Stimulated activated CD8-positive, alpha-beta memory T cell treated with anti-CD3 and anti-CD28 coated beads, Interleukin-4, amount 100 ng/mL, for 1 hour (primary cell): Measurements from ENCODE around the gene ZNF490.
"Not testable (repeated sequence)": the region's sequence is repeated elsewhere in the genome, so short reads cannot be mapped to it uniquely, and the experiment has no call there.

ENCODE experiments used
- DNase-seq, 2 donors: peaks; one replicate each; pipeline ENCODE4 v3.0.0-alpha.2; 2020; ENCODE audit warnings: low read depth in 2 of 2, low spot score in 1 of 2

ZNF490 gene

DNA sequence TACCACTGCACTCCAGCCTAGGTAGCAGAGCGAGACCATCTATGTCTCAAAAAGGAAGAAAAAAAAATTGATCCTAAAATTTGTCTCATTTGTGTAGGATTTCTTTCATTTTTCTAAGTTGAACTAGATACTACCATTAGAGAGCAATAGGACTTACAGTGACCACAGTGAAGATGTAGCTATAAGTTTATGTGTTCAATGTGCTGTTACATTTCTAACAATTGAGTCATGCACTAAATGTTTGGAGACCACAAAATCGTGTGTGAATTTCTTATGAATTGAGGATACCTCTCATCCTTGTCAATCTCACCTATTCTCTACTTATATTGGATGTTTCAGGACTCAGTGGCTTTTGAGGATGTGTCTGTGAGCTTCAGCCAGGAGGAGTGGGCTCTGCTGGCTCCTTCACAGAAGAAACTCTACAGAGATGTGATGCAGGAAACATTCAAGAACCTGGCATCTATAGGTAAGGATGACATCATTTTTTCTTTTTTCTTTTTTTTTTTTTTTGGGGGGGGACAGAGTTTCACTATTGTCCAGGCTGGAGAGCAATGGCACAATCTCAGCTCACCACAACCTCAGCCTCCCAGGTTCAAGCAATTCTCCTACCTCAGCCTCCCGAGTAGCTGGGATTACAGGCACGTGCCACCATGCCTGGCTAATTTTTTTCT, 12.9 kb upstream of the ZNF490 start:
- DNase-seq: no peak

DNA sequence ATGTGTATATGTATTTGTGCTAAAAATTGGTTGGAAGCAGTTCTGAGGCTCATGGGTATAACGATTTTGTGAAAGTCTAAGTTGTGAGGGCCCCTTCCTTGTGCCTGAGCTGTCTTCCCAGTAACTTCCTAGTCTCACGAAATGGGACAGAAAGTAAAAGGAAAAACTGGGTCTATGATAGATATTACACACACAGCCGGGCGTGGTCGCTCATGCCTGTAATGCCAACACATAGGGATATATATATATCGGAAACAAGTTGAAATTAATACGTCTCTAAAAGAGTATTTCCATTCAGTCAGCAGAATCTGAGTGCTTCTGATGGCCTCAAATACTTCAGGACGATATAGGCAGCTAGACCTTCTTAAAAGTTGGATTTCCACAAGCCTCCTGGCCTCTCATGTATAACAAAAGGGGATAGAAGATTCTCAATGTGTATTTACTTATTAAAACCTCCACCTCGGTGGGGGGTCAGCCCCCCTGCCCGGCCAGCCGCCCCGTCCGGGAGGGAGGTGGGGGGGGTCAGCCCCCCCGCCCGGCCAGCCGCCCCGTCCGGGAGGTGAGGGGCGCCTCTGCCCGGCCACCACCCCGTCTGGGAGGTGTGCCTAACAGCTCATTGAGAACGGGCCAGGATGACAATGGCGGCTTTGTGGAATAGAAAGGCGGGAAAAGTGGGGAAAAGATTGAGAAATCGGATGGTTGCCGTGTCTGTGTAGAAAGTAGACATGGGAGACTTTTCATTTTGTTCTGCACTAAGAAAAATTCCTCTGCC, 10.8 kb upstream of the ZNF490 start:
- DNase-seq: not testable (repeated sequence)

DNA sequence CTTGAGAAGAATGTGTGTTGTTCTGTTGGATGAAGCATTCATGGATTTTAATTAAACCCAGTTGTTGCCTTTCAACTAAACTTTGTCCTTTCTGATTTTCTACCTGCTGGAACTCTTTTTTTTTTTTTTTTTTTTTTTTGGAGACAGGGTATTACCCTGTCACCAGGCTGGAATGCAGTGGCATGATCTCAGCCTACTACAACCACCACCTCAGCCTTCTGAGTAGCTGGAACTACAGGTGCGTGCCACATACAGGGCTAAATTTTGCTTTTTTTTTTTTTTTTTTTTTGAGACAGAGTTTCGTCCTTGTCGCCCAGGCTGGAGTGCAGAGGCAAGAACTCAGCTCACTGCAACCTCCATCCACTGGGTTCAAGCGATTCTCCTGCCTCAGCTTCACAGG, 7.0 kb upstream of the ZNF490 start:
- no peak for DNase-seq

DNA sequence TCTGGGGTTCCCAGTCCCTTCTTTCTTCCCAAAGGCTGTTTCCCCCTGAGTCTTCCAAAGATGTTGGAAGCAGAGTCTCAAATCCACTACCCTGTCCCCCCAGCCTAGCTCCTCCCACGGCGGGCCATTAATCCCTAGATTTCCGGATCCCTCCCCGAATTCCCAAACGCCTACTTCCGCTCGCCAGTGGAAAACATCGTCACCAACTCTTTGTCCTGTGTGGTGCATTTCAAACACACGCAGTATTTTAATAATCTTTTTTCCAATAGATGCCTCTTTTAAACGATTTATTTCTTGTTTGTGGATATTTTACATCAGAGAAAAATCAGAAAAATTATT, 717 bp upstream of the ZNF490 start:
- DNase-seq: no peak

DNA sequence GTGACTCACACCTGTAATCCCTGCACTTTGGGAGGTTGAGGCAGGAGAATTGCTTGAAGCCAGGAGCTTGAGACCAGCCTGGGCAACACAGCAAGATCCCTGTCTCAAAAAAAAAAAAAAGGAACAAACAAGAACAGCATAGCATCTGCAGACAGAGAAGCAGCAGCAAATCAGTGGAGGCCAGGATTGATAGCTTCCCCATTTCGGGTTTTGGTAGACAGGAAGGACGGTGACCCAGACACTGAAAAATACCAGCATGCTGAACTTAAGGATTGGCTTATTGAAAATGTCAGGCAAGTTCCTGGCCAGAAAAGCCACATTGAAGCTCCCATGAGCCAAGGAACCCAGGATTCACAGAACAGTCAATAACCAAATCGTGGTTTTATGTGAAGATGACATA, 3.0 kb downstream of the ZNF490 start:
- no peak for DNase-seq

DNA sequence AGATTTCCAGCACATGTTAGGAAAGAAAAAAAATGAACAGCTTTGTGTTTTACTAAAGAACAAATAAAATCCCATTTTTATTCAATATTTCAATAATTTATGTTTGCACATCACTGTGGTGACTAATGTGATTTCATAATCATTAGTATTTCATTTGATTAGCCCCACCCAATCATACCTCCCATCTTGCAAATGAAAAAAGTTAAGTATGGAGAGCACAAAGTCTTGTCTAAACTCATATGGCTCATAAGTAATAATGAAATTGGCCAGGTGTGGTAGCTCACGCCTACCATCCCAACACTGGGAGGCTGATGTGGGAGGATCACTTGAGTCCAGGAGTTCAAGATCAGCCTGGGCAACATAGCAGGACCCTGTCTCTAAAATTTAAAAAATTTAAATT, 3.8 kb downstream of the ZNF490 start:
- DNase-seq: no peak

DNA sequence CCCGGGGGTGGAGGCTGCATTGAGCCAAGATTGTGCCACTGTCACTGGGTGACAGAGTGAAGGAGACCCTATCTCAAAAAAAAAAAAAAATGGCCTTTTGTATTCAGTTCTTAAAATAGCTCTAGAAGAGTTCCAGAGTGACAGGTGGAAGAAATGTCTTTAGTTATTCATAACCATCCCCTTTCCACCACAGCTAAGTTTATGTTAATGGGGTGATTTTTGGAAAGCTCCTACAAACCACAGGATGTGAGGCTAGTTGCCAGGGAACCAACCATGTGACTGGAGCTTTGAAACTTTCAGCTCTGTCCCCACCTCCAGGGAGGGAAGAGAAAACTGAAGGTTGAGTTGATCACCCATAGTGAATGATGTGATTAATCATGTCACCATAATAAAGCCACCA, 6.9 kb downstream of the ZNF490 start:
- no peak for DNase-seq

DNA sequence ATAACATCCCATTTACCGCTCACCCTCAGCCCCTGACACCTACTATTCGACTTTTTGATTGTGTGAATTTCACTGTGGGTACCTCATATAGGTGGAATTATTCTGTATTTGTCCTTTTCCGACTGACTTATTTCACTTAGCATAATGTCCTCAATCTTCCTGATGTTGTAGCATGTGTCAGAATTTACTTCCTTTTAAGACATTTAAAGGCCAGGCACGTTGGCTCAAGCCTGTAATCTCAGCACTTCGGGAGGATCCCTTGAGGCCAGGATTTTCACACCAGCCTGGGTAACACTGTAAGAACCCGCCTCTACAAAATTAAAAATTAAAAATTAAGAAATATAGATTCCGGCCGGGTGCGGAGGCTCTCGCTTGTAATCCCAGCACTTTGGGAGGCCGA, 13.0 kb downstream of the ZNF490 start:
- no peak for DNase-seq

DNA sequence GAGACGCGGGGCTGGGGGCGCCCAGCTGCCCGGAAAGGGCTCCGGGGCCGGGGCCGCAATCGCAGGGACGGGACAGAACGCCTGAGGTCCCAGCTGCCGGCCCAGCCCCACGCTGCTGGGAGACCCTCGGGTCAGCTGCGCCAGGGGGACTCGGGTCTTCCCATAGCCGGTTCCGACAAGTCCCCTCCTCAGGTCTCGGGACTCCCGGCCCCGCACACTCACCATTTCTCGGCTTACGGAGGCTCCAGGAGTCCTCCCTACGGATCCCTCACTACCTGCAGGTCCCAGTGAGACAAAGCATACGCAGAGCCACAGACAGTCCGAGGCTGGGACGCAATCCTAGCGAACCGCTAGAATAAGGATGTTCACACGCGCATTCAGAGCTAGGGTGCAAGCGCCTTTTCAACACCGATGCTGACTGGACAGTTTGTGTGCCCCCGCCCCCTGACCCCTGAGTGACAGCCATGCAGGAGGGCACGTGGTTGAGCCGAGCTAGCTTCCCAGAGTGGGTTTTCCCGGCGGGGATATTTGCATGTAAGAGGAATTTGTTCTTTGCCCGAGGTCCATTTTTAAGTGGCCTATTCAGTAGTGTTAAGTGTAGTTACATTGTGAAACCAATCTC, 13.6 kb downstream of the ZNF490 start:
- no peak for DNase-seq

DNA sequence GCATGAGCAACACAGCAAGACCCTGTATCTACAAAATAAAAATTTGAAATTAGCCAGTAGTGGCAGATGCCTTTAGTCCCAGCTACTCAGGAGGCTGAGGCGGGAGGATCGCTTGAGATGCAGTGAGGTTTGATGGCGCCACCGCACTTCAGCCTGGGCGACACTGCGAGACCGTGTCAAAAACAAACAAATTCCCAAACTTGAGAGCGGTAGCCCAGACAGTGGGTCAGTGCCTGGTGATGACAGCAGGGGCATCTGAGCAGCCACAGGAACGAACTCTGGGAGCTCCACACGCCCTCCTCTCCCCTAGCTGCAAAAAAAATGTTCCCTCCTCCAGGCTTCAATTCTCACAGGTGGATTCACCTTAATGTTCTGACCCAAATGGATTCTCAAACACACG, 14.1 kb downstream of the ZNF490 start:
- DNase-seq: no peak

DNA sequence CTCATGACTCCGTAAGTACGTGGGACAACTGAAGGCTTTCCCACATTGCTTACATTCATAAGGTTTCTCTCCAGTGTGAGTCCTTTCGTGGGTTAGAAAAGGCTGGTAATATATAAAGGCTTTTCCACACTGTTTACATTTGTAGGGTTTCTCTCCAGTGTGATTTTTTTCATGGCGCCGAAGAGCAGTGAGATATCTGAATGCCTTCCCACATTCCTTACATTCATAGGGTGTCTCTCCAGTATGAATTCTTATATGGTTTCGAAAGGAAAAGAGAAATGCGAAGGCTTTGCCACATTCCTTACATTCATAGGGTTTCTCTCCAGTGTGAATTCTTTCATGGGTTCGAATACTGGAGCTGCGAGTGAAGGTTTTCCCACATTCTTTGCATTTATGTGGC, 29.5 kb downstream of the ZNF490 start:
- DNase-seq: no peak

DNA sequence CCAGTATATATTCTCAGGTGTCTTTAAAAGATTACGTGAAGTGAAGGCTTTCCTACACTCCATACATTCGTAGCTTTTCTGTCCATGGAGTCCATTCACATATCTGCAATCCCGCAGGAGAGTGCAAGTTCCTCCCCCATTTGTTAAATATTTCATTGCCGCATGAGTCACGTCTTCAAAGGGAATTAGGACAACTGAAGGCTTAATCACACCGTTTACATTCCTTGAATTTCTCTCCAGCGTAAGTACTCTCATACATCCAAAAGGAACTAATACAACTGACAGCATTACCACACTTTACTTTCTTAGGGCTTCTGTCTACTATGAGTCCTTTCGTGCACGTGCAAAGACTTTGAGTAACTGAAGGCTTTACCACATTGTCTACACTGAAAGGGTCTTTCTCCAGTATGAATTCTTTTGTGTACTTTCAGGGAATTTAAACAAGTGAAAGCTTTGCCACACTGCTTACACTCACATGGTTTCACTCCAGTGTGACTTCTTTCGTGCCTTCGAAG, 30.4 kb downstream of the ZNF490 start:
- no peak for DNase-seq

DNA sequence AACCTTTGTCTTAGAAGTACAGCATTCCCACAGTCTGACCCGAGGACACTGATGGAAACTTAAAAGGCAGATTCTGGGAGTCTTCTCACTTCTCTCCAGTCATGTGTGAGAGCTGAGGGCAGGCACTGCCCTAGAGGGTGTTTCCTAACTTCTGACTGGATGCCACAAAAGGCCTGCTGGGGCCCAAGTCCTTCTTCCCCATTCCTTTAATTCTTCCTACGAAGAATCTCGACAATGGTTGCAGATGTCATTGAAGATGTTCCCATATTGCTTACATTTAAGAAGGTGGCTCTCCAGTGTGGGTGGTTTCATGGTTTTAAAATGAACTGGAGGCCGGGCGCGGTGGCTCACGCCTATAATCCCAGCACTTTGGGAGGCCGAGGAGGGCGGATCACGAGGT, 32.0 kb downstream of the ZNF490 start:
- DNase-seq: no peak

DNA sequence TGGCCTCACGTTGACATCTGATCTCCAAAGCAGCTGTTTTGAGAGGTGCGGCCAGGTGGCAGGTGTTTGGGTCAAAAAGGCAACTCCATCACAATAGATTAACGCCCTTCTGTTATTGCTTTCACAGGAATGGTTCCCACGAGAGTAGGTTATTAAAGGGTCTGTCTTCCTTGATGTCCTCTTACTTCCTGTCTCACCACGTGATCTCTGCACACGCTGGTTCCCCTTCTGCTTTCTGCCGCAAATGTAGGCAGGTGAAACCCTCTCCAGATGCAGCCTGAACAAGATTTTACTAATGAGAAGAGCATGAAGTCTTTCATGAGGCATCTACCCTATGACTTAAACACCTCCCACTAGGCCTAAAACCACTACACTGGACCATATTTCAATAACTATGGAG, 36.6 kb downstream of the ZNF490 start:
- DNase-seq: no peak

DNA sequence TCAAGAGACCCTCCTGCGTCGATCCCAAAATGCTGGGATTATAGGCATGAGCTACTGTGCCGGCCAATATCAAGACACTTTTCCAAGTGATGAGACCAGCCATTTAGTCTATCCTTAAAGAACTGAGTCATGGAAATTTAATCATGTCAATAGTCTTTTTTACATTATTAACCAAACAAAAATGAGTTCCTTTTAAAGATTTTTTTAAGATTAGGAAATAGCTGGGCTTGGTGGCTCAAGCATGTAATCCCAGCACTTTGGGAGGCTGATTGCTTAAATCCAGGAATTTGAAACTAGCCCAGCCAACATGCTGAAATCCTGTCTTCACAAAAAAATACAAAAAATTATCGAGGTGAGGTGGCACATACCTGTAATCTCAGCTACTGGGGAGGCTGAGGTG, 42.7 kb downstream of the ZNF490 start:
- DNase-seq: no peak

DNA sequence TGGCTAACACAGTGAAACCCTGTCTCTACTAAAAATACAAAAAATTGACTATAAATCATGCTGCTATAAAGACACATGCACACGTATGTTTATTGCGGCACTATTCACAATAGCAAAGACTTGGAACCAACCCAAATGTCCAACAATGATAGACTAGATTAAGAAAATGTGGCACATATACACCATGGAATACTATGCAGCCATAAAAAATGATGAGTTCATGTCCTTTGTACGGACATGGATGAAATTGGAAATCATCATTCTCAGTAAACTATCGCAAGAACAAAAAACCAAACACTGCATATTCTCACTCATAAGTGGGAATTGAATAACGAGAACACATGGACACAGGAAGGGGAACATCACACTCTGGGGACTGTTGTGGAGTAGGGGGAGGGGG, 44.2 kb downstream of the ZNF490 start:
- not testable (repeated sequence) for DNase-seq

DNA sequence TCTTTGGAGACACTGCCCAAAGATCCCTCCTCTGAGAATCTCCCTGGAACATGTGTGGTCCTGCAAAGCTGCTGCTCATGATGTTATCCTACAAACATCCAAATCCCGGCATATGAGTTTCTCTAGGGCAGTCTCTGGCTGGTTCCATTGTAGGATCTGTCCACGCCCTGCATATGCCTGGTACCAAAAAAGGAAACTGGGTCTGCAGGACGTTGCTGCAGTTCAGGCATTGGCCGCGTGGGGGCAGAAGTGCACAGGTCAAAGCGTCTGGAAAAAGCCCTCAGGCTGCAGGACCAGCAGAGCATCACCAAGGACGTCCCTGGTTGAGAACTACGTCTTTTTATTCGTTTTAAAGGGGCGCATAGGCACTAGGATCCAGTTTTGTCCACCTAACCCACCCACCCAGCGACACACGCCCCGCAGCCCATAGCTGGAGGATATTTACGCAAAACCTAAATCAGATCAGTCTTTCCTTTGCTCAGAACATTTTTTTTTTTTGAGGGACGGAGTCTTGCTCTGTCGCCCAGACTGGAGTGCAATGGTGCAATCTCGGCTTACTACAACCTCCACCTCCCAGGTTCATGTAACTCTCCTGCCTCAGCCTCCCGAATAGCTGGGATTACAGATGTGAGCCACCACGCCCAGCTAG, 46.5 kb downstream of the ZNF490 start:
- peak; percentile 86 to 88 for DNase-seq

DNA sequence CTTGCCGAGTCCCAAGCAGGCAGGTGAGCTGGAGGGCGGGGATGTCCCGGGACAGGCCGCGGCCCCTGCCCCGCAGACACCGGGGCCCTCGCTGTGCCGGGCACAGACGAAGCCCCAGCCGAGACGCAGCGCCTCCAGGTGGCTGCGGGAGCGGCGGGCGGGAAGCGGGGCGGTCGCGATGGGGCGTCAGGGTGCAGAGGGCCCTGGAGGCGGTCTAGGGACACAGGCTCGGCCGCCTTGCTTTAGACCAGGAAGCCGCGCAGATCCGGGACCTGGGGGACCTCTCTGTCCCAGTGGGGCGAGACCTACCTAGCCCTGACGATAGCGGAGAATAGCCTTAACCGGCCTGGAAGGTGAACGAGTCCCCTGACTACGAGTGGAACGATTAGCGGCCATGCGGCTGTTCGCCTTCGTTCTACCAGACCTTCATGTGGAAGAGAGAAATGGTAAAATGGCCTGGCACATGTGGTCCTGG, 55.1 kb downstream of the ZNF490 start:
- no peak for DNase-seq

DNA sequence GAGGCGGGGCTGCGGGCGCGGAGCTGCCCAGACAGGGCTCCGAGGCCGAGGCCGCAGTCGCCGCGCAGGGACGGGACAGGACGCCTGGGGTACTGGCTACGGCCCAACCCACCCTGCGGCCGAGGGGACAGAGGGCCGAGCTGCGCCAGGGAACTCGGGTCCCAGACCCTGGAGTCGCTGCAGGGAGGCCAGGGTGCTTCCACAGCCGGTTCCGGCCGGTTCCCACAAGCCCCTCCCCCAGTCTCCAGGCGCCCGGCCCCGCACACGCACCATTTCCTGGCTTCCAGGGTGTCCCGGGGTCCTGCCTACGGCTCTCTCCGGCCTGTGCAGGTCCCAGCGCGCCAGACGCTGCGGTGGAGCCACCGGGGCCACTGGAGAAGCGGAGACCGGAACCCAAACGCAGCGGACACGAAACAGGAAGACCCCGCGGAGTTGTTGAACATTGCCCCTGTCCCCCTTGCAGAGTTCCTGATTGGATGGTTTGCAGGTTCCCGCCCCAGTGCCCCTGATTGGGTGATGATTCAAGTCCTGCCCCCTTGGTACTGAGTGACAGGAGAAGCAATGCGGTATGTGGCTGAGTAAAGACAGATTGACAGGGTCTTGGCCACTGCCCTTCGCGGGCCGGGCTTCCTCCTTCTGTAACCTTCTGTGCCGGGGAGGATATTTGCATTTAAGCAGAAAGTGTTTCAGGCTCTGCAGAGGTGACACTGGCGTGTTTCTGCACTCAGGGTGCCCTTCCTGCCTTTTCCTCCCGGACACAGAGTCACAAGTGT, 59.4 kb downstream of the ZNF490 start, which contains the start of gene ZNF564:
Gene ZNF564 (minus strand): TSS at position 423 of the 773 bp plus-strand sequence. CDS start 150 bp downstream, at position 273.
- DNase-seq: peak; percentile 76 to 85

DNA sequence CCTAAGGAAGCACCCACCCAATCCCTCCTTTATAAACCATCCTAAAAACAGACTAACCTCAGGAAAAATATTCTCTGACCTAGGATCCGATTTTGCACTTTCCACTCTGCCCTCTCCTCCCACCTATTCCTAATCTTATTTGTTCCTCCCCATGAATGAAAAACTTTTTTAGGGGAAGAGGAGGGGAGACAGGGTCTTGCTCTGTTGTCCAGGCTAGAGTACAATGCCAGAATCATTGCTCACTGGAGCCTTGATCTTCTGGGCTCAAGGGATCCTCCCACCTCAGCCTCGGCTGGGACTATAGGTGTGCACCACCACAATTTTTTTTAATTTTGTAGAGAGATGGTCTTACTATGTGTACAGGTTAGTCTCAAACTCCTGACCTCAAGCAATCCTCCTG, 63.7 kb downstream of the ZNF490 start:
- no peak for DNase-seq

DNA sequence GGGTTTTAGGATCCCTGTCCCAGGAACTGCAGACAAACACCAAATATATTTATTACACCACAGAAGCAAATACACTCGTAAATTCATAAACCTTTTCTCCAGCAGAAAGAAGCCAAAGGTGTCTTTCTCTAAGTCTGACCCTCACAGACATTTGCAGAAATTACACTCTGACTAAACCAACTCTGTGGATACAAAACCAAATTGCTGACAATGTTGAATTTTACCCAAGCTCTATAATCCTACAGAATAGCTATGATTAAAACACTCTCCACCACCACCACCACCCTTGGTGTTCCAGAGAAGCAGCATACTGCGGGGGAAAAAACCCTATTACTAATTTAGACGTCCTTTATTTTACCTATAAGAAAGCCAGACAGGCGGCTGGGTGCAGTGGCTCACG, 64.5 kb downstream of the ZNF490 start:
- no peak for DNase-seq
